Ammon's horn (tissue), 1 donor: Measurements from ENCODE around the gene OSBPL5.
A peak's percentile ranks its signal among the peaks of the same experiment; 100 is the strongest.
"Not testable (repeated sequence)": the region's sequence is repeated elsewhere in the genome, so short reads cannot be mapped to it uniquely, and the experiment has no call there.

Source experiments
- DNase-seq: peaks from one replicate; pipeline ENCODE4 v3.0.0-alpha.2; 2016; ENCODE audit warnings: low spot score

Gene OSBPL5

DNA sequence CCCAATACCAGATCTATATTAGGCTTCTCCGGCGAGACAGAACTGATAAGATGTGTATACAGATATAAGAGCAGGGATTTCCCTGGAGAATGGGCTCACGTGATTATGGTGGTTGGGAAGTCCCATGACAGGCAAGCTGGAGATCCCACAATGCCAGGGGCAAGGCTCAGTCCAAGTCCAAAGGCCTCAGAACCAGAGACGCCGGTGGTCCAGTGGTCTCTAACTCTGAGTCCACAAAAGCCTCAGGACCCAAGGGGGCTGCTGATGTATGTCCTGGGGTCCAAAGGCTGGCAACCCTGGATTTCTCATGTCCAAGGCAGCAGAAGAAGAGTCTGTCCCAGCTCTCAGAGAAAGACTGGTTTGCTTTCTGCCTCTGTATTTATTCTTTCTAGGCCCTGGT, 15.8 kb upstream of the OSBPL5 start:
- no peak for DNase-seq

DNA sequence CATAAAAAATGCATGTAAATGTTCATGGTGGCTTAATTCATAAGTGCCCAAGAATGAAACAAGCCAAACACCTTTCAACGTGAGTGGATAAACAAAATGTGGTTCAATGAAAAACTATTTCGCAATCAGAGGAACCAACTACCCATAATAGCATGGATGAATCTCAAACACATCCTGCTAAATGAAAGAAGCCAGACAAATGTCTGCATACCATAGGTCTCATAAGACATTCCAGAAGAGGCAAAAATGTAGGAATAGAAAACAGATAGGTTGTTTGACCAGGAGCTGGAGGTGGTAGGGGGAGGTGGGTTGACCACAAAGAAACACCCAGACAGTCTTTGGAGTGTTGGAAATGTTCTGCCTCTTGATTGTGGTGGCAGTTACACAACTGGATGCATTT, 13.2 kb upstream of the OSBPL5 start:
- DNase-seq: no peak

DNA sequence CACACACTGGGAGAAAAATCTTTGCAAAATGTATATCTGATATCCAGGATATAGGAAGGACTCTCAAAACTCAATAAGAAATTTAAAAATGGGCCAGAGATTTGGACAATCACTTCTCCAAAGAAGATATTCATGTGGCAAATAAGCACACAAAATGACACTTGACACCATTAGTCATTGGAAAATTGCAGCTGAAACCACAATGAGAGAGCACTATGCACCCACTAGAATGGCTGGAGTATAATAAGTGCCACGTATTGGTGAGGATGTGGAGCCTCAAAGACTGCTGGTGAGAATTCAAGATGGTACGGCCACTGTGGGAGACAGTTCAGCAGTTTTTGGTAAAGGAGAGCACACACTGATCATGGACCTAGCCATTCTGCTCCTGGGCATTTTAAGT, 12.8 kb upstream of the OSBPL5 start:
- DNase-seq: no peak

DNA sequence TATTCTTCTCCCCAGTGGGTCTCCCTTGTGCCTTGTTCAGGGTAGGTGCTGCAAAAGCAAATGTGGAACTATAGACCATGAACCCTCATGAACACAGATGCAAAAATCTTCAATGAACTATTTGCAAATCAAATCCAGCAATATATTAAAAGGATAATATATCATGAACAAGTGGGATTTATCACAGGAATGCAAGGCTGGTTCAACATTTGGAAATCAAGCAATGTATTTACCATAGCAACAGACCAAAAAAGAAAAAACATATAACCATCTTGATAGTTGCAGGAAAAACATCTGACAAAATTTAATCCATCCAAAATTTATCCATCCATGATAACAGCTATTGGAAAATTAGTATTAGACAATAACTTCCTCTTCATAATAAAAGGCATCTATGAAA, 11.4 kb upstream of the OSBPL5 start:
- DNase-seq: no peak

DNA sequence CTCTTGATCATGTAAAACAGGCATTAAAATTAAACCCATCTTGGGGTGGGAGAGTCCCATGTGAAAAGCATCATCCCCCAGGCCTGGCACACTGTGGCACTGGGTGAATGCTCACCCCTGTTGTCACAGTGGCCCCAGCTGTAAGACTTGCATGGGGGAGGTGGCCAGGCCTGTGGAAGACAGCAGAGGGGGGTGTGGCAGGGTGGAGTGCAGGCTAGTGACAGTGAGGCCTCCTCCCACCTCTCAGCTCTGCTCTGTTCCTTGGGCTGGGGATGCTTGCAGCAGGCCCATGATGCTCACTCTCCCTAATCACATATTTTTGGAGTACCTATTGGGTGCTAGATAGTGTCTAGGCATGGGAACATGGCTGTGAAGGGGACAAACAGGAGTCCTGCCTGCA, 10.1 kb upstream of the OSBPL5 start:
- no peak for DNase-seq

DNA sequence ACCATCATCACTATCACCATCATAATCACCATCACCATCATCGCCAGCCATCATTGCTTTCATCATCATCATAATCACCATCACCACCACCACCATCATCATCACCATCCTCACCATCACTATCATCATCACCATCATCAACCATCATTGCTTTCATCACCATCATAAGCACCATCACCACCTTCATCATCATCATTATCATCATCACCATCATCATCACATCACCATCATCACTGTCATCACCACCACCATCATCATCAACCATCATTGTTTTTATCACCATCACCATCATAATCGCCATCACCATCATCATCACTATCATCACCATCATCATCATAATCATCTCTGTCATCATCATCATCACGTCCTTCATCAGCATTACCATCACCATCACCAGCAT, 9.3 kb upstream of the OSBPL5 start:
- no peak for DNase-seq

DNA sequence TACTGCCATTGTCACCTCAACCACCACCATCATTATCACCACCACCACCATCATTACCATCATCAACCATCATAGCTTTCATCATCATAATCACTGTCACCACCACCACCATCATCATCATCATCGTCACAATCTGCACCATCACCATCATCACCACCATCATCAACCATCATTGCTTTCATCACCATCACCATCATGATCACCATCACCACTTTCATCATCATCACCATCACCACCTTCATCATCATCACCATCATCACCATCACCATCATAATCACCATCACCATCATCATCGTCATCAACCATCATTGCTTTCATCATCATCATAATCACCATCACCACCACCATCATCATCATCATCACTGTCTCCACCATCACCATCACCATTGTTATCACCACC, 8.7 kb upstream of the OSBPL5 start:
- DNase-seq: no peak

DNA sequence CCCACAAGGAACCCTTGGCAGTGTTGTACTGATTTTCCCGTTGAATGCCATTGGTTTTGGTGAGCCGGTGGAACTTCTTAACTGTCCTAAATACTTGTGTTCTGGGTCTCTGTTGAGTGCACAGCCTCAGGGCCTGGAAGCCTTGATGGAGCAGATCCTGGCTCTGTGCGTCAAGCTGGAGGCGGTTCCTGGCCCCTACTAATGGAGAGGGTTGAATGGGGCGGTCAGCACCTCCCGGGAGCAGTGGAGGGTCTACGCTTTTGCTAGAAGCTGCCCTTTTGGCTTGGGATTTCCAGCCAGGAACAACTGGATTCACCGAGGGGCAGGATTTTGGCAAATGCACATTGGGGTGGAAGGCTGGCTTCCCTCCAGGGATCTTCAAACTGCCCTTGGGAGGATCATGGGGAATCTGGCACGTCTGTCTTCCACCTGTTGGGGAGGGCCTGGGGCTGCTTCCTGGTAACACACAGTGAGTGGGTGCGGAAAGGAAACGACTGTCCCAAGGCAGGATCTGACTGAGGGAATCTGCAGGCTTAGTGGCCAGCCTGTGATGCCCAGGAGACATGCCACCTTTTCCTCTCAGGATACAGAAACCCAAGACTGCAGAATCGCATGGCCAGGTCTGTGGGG, 6.9 kb upstream of the OSBPL5 start:
- no peak for DNase-seq

DNA sequence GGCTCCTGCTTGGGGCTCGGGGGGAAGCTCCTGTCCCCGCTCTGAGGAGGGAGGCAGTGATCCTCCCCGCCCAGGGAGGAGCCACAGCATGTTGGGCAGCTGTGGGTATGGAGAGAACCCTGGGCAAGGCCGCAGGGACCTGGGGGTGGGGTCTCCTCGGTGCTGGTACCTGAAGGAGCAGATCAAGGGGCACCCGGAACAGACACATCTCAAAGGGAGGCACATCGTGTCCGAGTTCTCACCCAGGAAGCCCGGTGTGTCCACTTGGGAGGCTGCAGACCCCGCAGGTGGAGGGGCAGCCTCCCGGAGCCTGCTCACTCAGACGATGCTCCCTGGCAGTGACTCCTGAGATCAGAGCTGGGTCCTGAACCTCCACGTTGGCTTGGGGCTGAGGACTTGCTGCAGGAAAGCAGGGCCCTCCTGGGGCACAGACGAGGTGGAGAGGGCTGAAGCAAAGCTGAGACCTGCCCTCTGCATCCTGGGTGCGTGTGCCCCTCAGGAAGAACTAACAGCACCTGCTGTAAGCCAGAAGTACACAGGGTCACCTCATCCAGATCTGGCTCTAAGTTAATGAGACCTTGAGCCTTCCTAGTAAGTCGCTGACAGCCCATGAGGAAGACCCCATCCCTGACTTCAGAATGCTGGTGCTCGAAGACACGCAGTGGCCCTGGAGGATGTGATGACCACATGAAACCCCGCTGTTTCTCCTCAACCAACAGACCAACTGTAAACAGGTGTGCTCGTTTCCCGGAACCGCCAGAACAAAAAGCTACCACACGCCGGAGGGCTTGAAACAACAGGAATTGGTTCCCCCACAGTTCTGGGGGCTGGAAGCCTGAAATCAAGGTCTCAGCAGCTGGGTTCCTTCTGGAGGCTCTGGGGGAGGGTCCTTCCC, 5.9 kb upstream of the OSBPL5 start:
- DNase-seq: no peak

DNA sequence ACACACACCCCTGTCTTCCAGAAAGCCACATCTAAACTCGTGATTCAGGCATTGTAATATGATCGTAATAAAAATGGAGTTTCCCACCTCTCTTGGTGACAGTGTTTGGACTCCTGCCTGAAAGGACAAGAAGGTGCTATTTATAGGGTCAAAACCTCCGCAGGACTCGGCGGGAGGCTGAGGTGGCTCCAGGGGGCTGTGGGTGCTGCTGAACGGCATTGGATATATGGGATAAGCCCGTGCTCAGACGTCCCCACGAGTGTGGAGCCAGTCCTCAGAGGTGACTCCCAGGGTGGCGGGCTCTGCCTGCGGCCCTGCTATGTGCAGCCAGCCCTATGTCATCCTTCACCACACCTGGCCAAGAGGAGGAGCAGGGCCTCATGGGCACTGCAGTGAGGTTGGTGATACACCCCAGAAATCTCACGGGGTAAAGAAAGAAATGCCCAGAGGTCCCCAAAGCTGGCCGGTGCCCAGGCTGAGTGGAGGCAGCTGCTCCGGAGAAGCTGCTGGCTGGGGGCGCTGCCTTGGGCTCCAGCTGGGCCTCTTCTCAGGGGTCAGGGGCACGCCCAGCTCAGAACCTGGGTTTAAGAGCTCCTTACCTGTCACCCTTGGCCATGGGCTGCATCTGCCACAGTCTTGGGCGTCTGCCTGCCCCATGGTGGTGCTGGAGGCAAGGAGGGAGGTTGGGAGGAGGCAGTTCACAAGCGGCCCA, 5.1 kb upstream of the OSBPL5 start:
- no peak for DNase-seq

DNA sequence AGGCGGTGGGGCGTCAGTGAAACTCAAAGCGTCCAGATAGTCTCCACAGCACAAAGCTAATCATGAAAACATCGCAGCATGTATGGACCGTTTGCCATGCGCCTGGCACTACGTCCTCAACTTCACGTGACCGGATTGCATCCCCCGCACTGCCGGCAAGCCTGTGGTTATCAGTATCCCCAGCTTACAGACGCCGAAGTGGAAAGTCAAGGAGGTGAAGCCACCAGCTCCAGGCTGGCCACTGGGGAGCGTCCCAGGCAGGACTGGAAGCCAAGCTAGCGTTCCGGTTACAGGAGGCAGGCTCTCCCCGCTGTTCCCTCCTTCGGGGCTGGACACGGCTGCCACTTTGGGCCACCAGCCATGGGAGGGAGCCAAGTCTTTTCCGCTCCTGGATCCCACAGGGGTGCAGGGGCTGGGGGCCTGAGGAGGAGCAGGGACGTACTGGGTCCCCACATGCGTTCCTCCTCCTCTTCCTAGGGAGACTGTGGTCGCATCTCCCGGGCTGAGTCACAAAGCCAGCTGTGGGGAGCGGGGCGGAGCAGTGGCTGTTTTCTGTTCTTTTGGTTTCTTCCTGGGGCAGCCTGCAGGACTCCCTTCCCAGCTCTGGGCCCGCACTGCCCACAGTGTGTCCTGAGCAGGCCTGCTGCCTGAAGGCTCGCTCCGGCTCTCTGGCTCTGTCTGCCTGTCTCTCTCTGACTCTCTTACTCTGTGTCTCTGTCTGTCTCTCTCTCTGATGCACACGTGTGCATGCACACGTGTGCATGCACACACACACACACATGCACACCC, 4.3 kb upstream of the OSBPL5 start:
- no peak for DNase-seq

DNA sequence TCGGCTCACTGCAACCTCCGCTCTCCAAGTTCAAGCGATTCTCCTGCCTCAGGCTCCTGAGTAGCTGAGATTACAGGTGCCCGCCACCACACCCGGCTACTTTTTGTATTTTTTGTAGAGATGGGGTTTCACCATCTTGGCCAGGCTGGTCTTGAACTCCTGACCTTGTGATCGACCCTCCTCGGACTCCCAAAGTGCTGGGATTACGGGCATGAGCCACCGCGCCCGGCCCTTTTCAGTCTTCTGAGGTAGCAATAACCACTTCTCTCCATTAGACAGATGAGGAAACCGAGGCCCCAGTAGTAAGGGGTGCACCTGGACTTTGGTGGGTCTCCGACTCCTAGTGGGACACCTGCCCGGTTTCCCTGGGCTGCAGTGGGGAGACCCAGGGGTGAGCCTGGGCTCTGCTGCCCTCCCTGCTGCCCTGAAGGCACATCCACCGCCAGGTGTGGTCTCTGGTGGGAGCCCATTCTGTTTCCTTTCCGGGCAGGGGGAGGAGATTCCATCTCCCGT, 3.7 kb upstream of the OSBPL5 start:
- DNase-seq: not testable (repeated sequence)

DNA sequence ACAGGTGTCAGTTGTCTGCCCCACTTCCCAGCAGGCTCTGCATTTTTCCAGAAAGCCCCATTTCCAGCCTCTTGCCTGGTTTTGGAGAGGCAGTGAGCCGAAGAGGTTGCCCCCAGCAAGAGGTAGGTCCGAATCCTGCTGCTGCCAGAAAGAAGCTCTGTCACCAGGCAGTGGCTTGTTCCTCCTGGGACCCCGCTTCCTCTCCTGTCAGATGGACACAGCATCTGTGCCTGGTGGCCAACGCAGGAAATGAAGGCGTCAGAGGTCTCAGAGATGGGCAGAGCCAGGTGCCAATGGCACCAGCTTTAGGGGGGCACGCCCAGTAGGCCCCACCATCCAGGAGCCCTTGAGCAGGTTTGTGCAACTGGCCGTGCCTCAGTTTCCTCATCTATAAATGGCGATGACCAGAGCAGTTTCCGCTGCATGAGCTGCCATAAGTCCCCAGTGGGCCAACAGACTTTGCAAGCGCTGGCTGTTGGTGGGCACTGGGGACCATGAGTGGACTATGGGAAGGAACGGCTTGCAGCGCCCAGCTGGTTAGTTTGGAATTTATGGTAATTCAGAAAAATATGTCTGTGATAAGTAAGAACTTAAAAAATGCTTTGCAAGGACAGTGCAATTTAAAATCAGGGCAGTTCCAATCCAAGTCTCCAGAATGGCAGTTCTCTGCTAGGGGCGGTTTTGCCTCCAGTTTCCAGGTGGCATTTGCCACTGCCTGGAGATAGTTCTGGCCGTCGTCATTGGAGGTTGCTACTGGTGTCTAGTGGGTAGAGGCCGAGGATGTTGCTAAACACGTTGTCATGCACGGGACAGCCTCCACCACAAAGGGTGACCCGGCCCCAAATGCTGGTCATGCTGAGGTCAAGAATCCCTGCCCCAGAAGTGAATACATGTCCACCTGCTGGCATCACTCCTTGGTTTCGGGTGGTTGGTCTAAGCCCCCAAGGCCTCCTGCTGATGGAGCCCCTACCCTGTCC, 2.3 kb upstream of the OSBPL5 start:
- no peak for DNase-seq

DNA sequence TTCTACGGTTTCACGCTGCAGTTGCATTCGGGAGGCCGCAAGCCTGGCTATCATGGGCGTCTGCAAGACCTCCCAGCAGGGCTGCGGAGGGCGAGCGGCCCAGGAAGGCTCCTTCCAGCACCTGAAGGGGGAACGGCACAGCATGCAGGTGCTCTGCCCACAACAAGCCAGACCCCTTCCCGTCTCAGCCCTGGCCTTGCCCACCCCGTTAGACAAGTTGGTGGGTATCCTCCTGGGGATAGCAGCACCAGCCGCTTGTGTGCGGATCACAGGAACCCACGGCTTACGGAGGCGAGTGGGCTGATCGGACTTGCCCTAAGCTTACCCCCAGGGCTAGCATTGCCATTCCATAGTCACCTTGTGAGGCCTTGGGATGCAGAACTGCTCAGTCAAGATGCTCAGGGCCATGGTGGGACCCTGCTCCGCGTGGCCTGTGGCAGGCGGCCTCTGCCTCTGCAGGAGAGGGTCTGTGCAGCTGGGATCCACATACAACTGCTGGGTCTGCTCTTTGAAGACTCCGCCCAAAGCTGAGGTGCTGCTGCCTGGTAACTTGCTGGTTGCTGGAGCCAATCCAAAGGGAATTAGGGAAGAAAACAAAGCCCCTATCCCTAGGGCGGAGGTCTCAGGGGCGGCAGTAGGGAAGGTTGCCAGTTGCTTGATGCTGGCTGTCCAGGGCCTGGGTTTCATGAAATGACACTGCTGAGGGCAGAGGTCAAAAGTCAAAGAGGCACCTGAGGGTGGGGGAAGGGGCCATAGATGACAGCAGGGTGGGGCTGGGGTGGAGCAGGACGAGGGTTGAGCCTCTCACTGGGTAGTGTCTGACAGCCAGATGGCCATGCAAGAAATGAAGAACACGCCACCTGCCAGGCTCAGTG, 1.4 kb upstream of the OSBPL5 start:
- DNase-seq: no peak

DNA sequence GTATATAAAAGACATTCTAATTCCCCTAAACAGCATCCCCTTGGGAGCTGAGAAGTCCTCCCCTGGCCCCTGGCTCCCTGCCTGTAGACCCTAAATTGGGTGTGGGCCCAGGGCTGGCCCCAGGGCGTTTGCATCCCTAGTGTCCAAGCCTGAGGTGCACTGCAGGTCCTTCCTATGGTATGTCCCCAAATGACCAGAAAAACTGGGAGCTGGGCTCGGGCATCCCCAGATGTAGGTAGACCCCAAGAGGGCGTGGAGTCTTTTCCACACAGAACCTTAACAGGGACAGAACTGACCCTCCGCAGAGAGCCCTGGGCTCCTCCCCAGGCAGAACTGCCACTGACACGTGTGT, 782 bp upstream of the OSBPL5 start:
- DNase-seq: no peak

DNA sequence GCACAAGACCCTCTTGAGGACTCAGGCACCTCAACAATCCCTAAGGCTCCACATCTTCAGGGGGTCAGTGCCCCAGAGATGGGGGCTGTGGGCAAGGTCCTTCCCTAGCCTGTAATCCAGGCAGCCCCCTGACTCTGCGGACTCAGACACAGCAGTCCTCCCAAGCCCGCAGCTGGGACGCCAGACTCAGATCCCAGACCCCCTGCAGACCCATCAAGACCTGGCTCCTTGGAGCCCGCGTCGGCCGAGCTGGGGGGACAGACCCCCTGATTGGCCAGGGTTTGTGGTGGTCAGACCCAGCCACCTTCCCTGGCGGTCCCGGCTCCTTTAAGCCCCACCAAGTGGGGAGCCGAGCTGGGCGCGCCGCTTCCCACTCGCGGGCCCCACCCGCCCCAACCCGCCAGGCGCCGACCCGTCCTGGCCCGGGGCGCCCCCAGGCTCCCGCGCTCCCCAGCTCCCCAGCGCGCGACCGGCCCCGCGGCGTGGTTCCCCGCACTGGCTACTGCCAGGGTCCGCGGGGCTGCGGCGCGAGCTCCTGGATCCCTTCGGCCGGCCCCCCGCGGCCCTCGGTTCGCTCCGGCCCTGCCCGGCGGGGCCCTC, 458 bp downstream of the OSBPL5 start:
- DNase-seq: no peak

DNA sequence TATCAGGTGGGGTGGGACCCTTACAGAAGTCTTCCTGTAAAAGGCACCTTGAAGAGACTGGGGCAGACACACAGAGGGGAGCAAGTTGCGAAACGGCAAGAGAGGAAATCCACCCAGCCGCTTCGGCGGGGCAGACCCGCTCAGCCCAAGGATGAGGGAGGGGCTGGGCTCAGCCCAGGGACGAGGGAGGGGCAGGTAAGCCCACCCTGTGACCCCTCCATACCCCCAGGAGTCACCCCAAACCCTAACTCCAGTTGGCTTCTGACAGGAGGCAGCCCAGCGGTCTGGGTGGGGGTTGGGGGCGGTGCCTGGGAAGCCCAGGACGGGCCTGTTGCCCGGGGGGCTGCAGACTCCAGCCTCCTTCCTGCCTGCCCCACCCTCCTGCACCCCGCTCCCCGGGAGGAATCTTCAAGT, 965 bp downstream of the OSBPL5 start:
- no peak for DNase-seq

DNA sequence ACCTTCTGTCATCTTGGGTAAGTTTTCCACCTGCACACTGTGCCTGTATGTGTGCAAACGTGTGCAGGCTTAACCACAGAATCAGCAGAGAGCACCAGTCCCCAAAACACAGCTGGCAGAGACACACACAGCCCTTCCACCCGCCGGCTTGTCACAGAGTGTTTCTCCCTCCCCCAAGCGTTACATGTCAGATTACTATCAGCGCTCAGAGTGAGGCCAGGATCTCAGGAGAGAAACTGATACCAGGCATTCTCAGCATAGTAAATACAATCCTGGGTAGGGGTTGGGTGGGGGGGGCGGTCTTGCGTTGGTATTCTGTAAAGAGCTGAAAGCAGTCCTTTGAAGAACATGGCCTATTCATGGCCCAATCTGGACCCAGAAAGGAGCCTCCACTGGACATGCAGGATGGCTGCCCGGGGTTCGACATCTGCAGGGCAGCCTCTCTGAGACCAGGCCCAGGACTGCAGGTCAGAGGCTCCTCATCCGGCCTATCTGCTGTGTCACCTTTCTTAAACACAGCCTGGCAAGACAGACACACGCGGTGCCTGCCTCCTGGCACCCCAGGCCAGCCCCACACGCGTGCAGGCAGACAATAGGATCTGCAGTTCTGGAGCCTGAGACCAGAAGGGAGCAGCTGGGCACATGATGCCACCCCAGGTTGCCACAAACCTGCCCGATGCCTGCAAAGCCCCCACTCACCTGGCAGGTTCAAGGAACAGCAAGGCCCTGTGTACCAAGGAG, 1.7 kb downstream of the OSBPL5 start:
- peak; percentile 64 for DNase-seq
